Upper lobe of left lung (tissue), 6 donors: Measurements from ENCODE around the gene CACNG1. TPM values are rescaled to one million over a fixed set of nuclear protein-coding genes. Genes with fewer than 3 reads are reported as not detected.

ENCODE experiments used
- ATAC-seq, 2 donors: fragments of 200-7000 bp; cut with Tn5 transposase; one replicate each; pipeline ENCODE4 v1.9.1; 2022; ENCODE audit warnings: mild to moderate bottlenecking in 2 of 2, moderate library complexity in 2 of 2; ENCODE audit not compliant: low FRiP score in 2 of 2
- DNase-seq, 2 donors: peaks; one replicate each; pipeline ENCODE4 v3.0.0-alpha.2; 2019 to 2020
- H3K27ac ChIP-seq, 4 donors: fragments of 200-600 bp; sonication (generic); one replicate each; pipeline ENCODE4 v1.5.1; 2016 to 2019
- H3K27me3 ChIP-seq, 4 donors: fragments of 200-600 bp; sonication (generic); one replicate each; pipeline ENCODE4 v1.5.1; 2017 to 2019
- H3K36me3 ChIP-seq, 4 donors: fragments of 200-600 bp; sonication (generic); one replicate each; pipeline ENCODE4 v1.5.1; 2016 to 2019
- H3K4me1 ChIP-seq, 4 donors: fragments of 200-600 bp; sonication (generic); one replicate each; pipeline ENCODE4 v1.5.1; 2018 to 2019
- H3K4me3 ChIP-seq, 4 donors: fragments of 200-600 bp; sonication (generic); one replicate each; pipeline ENCODE4 v1.5.1; 2017 to 2019; ENCODE audit warnings: mild to moderate bottlenecking in 2 of 4, moderate library complexity in 1 of 4
- H3K9me3 ChIP-seq, 4 donors: fragments of 200-600 bp; sonication (generic); one replicate each; pipeline ENCODE4 v1.5.1; 2018 to 2019
- EP300 ChIP-seq, 4 donors: sonication (generic); formaldehyde crosslinking; IDR thresholded peaks; one replicate each; pipeline ENCODE4 v1.5.1; 2017; ENCODE audit warnings: antibody characterized with exemption in 4 of 4, control low read depth in 2 of 4
- POLR2A ChIP-seq, 4 donors: fragments of 450-650 bp; IDR thresholded peaks; one replicate each; pipeline ENCODE4 v1.5.1; 2016 to 2017; ENCODE audit warnings: antibody characterized with exemption in 4 of 4, mild to moderate bottlenecking in 2 of 4
- POLR2AphosphoS5 ChIP-seq, 2 donors: sonication (generic); formaldehyde crosslinking; IDR thresholded peaks; one replicate each; pipeline ENCODE4 v1.5.1; 2017; ENCODE audit warnings: antibody characterized with exemption in 2 of 2
- WGBS, 2 donors: methylation state at CpG; one replicate each; pipeline ENCODE4 v1.1.5; 2017 to 2018; 5-methylcytosine and 5-hydroxymethylcytosine counted together
- total RNA-seq, 6 donors: library from RNA; depleted of rRNA in 4 of 6; stranded (reverse); fragments of >200 nt in 4 of 6; gene quantifications; one replicate each; pipeline versions ENCODE4 v1.1.0 to v1.2.1, GENCODE V29; 2016 to 2021
- TF ChIP-seq, protein P1 (sequence below), 6 experiments: fragments of 450-650 bp in 4 of 6; fragments of 200-600 bp in 2 of 6; sonication (generic) in 2 of 6; IDR thresholded peaks; one replicate each; pipeline ENCODE4 v1.5.1; 2016 to 2019; ENCODE audit warnings: antibody characterized with exemption in 6 of 6
- donor health status: DM: no; HTN: no; CAD: no; lungs with moderate emphysema.
- donor health status: DM: no; HTN: yes; CAD: no; lungs with severe emphysema.

The CACNG1 gene
- total RNA-seq, 6 donors from 2014 or later: 0.61 TPM; not detected in 5

DNA sequence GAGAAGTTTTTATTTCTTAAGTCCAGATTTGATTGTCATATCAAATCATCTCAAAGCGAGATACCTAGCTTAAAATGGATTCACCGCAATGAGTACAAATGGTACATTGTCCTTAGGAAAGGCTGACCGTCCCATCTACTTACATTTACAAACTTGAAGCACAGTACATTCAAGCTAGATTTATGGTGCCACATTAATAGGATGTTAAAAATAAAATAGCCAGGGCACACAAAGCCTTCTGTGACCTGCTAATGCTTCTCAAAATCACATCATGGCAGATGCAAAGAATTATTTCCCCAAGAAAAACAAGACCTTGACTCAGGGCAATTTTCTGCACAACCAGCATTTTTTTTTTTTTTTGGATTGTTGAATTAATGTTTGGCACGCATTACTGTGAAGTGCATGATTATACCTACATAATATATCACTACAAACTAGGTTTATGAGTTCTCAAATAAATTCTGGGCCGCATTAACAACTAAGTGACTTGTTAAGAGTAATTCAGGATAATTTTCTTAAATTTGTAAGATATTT is 25.3 kb downstream of the CACNG1 start:
- TF ChIP-seq POLR2AphosphoS5 (IDR thresholded peaks at IDR 0.05): no peak
- TF ChIP-seq EP300 (IDR thresholded peaks at IDR 0.05): no peak
- TF ChIP-seq, protein P1, sequence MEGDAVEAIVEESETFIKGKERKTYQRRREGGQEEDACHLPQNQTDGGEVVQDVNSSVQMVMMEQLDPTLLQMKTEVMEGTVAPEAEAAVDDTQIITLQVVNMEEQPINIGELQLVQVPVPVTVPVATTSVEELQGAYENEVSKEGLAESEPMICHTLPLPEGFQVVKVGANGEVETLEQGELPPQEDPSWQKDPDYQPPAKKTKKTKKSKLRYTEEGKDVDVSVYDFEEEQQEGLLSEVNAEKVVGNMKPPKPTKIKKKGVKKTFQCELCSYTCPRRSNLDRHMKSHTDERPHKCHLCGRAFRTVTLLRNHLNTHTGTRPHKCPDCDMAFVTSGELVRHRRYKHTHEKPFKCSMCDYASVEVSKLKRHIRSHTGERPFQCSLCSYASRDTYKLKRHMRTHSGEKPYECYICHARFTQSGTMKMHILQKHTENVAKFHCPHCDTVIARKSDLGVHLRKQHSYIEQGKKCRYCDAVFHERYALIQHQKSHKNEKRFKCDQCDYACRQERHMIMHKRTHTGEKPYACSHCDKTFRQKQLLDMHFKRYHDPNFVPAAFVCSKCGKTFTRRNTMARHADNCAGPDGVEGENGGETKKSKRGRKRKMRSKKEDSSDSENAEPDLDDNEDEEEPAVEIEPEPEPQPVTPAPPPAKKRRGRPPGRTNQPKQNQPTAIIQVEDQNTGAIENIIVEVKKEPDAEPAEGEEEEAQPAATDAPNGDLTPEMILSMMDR (IDR thresholded peaks at IDR 0.05): no peak
- TF ChIP-seq POLR2A (IDR thresholded peaks at IDR 0.05): no peak
- WGBS, 2 donors: 98 to 99% methylated on average over 5 of the region's 5 CpGs
- ATAC-seq (no peak), DNase-seq (no peak)
- H3K27me3 ChIP-seq: no peaks in the 10 kb centered on the region
- H3K27ac ChIP-seq: no peak overlapping the region
- H3K36me3 ChIP-seq: peaks cover 0 to 13% (median 0%) of the 10 kb centered on the region in 4 donors
- no peaks in the 10 kb centered on the region for H3K9me3 ChIP-seq
- H3K4me3 ChIP-seq: no peak overlapping the region
- peaks cover 0 to 8% (median 0%) of the 10 kb centered on the region in 4 donors for H3K4me1 ChIP-seq

DNA sequence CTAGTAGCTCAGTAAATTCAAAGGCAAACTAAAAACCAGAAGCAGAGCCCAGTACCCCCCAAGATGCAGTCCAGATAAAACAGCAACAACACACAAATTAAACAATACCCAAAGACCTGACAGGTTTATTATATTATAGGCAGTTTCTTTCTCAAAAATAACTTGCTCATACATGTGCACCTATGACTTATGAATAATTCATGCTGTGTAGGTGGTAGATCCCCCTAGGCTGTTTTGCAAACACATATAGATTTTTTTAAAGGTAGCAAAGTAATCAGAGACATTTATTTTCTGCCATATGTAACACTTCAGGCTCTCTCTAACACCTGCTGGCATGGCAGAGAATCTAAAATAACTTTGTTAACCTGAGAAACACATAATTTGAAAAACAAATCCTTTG is 27.2 kb downstream of the CACNG1 start:
- ATAC-seq (no peak), DNase-seq (no peak)
- no peak overlapping the region for H3K4me3 ChIP-seq
- H3K27ac ChIP-seq: no peak overlapping the region
- peaks cover 0 to 23% (median 0%) of the 10 kb centered on the region in 4 donors for H3K36me3 ChIP-seq
- no peaks in the 10 kb centered on the region for H3K9me3 ChIP-seq
- H3K4me1 ChIP-seq: peaks cover 0 to 8% (median 0%) of the 10 kb centered on the region in 4 donors
- TF ChIP-seq EP300 (IDR thresholded peaks at IDR 0.05) (no peak), POLR2A (IDR thresholded peaks at IDR 0.05) (no peak), POLR2AphosphoS5 (IDR thresholded peaks at IDR 0.05) (no peak)
- TF ChIP-seq, protein P1 (IDR thresholded peaks at IDR 0.05): no peak
- no peaks in the 10 kb centered on the region for H3K27me3 ChIP-seq

DNA sequence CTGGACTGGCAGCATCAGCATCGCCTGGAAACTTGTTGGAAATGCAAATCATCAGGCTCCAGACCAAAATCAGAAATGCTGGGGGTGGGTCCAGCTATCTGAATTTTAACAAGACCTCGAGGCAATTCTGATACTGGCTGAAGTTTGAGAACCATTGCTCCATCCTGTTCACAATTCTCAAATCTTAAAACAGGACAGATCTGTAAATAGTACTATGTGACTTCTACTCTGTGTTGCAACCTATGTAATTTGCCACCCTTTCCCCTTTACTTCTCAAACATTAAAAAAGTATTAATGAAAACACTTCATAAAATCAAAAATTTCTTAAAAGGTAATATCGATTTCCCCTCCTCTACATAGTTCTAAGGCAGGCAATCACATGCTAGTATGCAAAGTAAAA is 28.5 kb downstream of the CACNG1 start:
- no peak for ATAC-seq
- no peak overlapping the region for H3K27ac ChIP-seq
- H3K4me3 ChIP-seq: no peak overlapping the region
- peaks cover 0 to 29% (median 2%) of the 10 kb centered on the region in 4 donors for H3K36me3 ChIP-seq
- no peaks in the 10 kb centered on the region for H3K9me3 ChIP-seq
- WGBS, 2 donors: 82 to 89% methylated on average over 3 of the region's 3 CpGs
- H3K4me1 ChIP-seq: peaks cover 0 to 8% (median 0%) of the 10 kb centered on the region in 4 donors
- no peaks in the 10 kb centered on the region for H3K27me3 ChIP-seq
- TF ChIP-seq POLR2AphosphoS5 (IDR thresholded peaks at IDR 0.05) (no peak), EP300 (IDR thresholded peaks at IDR 0.05) (no peak), POLR2A (IDR thresholded peaks at IDR 0.05) (no peak)
- TF ChIP-seq, protein P1 (IDR thresholded peaks at IDR 0.05): no peak
- DNase-seq: no peak

DNA sequence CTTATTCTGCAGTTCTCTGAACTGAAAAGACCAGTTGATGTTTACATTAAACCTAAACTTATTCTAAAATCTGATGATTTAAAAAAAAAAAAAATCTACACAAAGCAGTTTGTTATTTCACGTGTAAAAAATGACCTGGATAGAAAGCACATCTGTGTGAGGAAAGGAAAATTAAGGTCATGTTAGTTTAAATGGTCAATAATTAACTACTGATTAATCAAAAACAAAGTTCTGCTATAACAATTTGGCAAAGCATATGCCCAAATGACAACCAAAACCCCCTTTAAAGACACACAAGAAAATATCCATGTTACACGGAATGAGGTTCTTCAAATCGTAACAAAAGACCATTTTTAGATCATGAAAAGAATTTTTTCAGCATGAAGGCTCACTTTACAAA is 30.4 kb downstream of the CACNG1 start:
- no peak overlapping the region for H3K4me3 ChIP-seq
- no peaks in the 10 kb centered on the region for H3K9me3 ChIP-seq
- TF ChIP-seq, protein P1 (IDR thresholded peaks at IDR 0.05): no peak
- TF ChIP-seq POLR2A (IDR thresholded peaks at IDR 0.05) (no peak), POLR2AphosphoS5 (IDR thresholded peaks at IDR 0.05) (no peak), EP300 (IDR thresholded peaks at IDR 0.05) (no peak)
- peaks cover 0 to 2% (median 0%) of the 10 kb centered on the region in 4 donors for H3K4me1 ChIP-seq
- H3K27me3 ChIP-seq: no peaks in the 10 kb centered on the region
- ATAC-seq (no peak), DNase-seq (no peak)
- H3K27ac ChIP-seq: no peak overlapping the region
- peaks cover 3 to 37% (median 8%) of the 10 kb centered on the region in 4 donors for H3K36me3 ChIP-seq
- WGBS, 2 donors: 81 to 88% methylated on average over 3 of the region's 3 CpGs

DNA sequence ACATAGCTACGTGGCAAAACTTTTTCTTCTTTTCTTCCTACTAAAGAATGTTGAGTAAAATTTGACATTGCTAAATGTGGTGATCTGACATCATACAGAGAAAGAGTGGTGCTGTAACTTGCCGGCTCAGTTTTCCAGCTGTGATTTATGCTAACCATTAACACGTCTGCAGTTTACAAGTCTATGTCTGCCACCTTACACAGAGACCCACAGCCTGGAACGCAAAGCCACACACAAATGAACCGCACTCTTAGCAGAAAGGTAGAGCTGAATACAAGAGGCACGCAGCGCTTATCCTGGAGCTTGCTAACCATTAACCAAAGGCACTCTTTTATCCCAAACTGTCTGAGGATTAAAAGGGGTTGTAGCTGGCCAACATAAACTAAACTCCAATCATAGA is 31.9 kb downstream of the CACNG1 start:
- peaks cover 3 to 42% (median 8%) of the 10 kb centered on the region in 4 donors for H3K36me3 ChIP-seq
- DNase-seq: no peak
- WGBS, 2 donors: 75 to 77% methylated on average over 7 of the region's 7 CpGs
- H3K27me3 ChIP-seq: no peaks in the 10 kb centered on the region
- no peaks in the 10 kb centered on the region for H3K9me3 ChIP-seq
- H3K27ac ChIP-seq: no peak overlapping the region
- peaks cover 0 to 2% (median 0%) of the 10 kb centered on the region in 4 donors for H3K4me1 ChIP-seq
- no peak overlapping the region for H3K4me3 ChIP-seq
- ATAC-seq: no peak
- TF ChIP-seq, protein P1 (IDR thresholded peaks at IDR 0.05): no peak
- TF ChIP-seq POLR2AphosphoS5 (IDR thresholded peaks at IDR 0.05) (no peak), EP300 (IDR thresholded peaks at IDR 0.05) (no peak), POLR2A (IDR thresholded peaks at IDR 0.05) (no peak)
